CD4-positive, alpha-beta T cell treated with Interleukin-21 for 1 hour (primary cell): ENCODE measurements around the gene ETV4.

ENCODE experiments used
- DNase-seq: peaks from one replicate; pipeline ENCODE4 v3.0.0-alpha.2; 2020

ETV4 gene

GRCh38 chr17:43546319-43547188 is at the start of gene ETV4:
ETV4 (minus strand) TSS chr17:43546340; CDS start chr17:43545617, 723 bp downstream.
- DNase-seq = peak; percentile 91

- no peak for DNase-seq
Measured at GRCh38 chr17:43595466-43595865, 49.3 kb upstream of the ETV4 start.

- no peak for DNase-seq
Measured at GRCh38 chr17:43591779-43592562, 45.8 kb upstream of the ETV4 start.

DNA sequence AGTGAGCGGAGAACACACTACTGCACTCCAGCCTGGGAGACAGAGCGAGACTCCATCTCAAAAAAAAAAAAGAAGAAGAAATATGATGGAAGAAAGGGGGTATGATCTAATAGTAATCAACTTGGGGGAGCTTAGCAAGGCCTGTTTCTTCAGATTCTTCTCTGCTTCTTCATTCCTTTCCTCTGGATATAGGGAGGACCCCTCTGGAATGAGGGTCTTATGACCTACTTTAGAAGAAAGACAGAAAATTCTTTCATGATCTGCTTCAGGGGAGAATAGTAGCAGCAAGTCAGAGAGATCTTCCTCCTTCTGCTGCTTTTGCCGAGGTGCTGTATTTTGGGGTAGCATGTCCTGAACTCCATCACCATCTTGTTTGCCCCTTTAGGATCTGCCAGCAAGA is 44.9 kb upstream of the ETV4 start:
- DNase-seq = no peak

DNA sequence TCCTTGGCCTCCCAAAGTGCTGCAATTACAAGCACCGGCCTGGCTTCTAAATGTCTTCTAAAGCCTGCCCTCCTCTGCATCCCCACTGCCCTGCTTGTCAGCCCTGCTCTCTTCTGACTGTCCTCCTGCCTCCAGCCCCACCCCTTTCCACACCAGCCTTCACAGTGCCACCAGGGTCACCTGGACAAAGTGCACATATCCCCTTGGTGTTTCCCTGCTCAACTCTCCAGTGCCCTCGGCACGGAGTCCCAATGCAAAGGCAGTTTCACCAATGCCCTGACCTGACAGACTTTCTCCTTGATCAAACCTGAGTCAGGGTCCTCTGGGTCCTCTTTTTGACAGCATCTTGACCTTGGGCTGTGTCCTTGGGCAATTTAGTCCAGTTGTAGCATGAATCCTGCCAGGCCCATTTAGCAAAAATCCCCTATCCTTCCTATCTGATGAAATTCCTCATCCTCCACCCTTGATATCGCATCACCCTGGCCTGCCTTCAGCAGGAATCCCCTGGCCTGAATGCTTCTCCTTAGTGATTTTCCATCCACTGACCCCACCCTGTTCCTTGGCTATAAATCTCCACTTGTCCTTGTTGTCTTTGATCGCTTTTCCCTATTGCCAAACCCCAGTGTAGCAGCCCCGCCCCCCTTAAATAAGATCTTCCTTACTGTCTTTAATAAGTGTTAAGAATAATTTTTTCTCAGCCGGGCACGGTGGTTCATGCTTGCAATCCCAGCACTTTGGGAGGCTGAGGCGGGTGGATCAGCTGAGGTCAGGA is 42.7 kb upstream of the ETV4 start:
- DNase-seq = no peak

GRCh38 chr17:43588121-43588520 is 42.0 kb upstream of the ETV4 start:
- no peak for DNase-seq

- no peak for DNase-seq
Measured at GRCh38 chr17:43587647-43588046, 41.5 kb upstream of the ETV4 start.

GRCh38 chr17:43584666-43585102 is 38.5 kb upstream of the ETV4 start:
- no peak for DNase-seq

DNA sequence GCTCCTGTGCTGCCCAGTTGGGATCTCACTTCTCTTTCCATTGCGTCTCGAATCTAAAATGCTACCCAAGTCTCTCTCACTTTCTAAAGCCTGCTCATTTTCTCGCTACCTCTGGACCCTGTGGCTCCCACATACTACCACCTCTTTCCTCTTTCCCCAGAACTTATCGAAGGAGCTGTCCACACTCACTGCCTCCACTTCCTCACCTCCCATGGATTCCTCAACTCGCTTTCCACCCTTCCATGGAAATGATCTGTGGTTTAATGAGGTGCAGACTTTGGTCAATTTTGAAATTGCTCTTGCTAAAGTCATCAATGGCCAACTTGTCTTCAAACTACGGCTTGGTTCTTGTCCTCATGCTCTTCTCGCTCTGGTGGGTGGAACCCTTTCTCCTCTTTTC is 37.2 kb upstream of the ETV4 start:
- DNase-seq = no peak

DNA sequence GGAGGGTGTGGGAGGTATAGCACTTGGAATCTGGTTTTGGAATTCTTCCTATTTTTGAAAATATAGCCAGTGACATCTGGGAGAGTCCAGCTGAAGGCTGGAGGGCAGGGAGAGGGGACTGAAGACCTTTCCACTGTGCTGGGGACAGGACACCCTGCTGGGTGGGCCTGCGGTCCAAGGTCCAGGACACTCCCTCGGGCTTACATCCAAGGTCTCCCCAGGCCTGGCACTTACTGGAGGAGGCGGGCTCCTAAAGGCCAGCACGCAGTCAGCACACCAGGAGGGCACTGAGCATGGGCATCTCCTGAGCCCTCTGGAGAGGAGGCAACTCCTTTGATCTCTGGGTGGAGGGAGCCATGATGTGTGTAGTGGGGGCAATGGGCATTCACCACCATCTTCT is 35.5 kb upstream of the ETV4 start:
- no peak for DNase-seq

- no peak for DNase-seq
Measured at GRCh38 chr17:43581130-43581529, 35.0 kb upstream of the ETV4 start.

DNA sequence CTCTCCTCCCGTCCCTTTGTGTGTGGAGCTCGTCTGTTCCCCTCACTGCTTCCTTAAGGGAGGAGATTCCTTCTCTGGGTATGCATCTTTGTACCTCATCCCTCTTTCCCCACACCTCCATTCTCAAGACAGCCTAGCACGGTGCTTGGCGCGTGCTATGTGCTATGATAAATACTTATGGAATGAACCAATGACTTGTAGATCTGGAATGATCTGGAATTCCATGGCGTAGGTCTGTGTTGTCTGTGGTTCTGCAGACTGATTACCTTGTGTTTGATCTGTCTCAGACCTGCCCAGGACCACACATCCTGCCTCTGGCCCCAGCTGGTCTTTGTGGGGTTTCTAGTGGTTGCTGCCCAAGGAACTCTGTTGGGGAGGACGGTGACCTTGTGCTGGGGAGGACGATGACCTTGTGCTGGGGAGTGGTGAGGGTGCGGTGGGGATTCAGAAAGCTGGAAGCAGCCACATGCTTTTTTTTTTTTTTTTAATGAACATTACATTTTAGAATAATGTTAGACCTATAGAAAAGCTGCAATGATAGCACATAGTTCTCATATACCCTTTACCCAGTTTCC is 33.5 kb upstream of the ETV4 start:
- DNase-seq = no peak

DNA sequence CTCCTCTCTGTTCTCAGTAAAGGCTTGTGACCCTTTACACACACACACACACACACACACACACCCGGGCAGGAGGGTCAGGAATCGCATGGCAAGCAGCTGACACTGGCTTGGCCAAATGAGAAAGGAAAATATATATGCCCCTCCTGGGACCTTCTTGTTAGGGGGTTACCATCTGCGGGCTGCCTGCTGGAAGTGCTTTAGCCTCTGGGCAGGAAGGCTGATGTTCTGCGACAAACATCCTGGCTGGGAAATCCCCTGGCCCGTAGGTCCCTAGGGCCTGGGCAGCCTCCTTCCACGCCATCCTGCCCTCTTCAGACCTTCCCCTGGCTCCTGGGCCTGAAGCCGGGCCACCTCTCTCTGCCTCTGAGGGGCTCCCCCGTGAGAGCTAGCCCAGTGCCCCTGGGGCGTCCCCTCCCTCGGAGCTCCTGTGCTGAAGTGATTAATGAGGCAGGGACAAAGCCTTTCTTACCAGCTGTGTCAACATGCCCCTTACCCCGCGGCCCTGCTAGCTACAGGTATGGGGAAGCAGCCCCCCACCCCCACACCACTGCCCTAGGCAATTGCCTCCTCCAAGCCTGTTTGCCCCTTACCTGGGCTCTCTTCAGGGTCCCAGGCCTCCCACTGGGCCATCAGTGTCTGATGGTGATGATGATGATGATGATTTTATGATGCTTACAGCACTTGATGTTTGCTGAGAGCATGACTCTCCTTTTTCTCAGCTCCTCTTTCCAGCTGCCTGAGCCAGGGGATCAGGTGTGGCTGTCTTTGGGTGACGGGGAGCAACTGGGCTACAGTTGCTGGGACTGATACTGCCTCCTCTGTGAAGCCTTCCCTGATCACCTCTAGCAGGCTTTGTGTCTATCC is 32.8 kb upstream of the ETV4 start:
- peak; percentile 34 for DNase-seq

DNA sequence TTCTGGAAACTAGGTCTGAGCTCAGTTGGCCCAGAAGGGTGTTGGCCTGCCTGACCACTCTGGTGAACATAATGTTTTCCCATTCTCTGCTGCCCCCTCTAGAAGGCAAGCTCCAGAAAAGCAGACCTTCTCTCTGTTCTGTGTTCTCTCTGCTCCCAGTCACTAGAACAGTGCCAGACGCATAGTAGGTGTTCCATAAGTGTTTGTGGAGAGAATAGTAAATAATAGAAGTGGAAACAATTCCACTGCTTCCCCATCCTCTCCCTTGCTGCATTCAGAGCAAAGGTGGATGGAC is 32.2 kb upstream of the ETV4 start:
- DNase-seq = no peak

DNA sequence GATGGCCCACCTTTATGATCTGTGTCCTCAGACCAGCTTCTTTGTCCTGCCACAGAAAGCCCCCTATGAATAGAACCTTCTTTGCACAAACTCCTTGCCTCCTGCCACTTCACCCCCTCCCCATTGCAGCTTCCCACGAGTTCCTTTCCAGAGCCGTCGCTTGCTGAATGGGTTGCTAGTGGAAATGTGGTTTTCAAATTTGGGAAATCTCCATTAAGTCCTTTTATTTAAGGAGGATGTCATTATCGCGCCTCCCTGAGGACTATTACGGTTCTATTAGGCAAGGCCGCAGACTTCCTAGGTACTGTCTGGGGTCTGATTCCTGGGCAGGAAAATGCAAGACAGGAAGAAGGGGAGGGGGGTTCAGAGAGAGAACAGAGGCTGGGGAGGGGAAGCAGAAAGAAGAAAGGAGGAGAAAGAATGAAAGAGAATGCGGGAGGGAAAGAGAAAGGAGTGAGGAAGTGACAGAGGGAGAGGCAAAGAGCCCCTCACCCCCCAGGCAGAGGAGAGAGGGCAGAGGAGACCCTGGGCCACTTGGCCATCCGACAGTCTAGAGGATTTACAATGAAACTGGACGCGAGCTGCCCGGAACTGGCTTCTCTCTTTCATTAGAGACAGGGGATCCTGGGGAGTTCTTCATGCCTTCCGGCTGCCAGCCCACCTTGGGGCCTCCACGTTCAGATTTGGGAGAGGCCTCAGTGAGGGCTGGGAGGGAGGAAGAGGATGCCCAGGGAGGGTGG is 31.7 kb upstream of the ETV4 start:
- DNase-seq = no peak

DNA sequence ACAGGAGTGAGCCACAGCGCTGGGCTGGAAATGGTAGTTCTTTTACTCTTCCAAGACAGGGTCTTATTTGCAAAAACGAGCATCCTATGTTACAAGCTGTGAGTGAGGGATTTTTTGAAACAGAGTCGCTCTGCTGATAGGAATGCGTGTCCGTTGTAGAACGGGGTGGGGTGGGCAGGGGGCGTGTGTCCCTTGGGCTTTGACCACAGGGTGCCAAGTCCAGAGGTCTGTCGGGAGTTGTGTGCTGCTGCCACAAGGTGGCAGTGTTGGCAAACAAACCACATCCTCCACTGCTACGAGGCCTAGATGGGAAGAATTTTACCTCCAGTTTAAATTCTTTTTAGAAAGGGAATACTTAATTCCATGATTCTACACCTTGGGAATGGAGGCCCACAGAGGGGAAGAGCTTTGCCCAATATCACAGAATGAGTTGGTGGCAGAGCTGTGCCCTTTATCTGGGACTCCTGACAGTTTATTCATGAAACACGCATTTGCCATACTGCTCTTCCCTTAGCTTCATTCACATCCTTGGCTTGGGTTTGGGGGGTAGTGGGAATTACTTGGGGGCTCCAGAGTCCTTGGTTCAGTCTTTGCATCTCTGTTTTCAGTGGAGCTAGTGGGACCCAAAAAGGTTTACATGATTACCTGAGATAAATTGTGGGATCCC is 30.6 kb upstream of the ETV4 start:
- peak; percentile 70 for DNase-seq

DNA sequence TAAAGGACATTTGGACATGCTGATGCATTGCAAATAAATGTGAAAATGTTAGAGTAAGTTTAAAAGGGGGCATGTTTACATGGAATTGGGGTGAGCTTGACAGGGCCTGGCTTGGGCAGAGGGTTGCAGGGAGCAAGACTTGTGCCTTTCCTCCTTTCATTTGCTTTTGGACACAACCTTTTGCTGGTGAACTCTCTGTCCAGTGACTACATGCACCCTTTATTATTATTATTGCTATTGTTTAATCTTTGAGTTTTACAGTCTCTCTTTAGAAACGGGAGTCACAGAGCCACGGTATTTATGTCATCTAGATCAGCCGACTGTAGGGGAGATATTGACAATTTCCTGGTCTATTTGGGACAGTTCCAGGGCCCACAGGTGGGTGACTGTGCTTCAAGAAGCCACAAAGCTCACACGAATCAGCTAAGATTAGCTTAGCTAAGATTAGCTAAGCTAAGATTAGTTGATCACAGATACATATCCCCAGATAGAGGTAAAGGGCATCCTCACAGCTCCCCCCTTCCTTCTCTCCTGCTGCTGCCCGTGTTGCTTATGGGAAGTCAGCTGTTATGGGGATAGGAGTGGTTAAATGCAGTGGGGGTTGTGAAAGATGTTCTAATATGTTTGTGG is 28.9 kb upstream of the ETV4 start:
- DNase-seq = no peak

DNA sequence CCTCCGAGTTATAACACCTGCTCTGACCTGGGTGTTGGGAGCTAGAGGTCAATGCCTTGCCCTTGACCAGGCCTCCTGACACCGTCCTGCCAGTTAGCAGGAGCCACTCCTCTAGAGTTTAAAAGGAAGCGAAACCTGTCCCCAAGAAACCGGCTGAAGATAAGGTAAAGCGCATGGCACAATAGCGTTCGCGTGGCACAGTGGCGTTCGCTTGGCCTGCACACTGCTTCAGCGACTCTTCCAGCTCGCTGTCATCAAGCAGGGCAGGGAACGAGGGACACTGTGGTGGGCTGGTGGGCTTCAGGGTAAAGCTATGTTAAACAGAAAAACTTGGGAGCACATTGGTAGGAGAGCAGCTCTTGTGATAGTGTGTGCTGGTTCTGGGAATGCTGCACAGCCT is 28.2 kb upstream of the ETV4 start:
- no peak for DNase-seq

DNA sequence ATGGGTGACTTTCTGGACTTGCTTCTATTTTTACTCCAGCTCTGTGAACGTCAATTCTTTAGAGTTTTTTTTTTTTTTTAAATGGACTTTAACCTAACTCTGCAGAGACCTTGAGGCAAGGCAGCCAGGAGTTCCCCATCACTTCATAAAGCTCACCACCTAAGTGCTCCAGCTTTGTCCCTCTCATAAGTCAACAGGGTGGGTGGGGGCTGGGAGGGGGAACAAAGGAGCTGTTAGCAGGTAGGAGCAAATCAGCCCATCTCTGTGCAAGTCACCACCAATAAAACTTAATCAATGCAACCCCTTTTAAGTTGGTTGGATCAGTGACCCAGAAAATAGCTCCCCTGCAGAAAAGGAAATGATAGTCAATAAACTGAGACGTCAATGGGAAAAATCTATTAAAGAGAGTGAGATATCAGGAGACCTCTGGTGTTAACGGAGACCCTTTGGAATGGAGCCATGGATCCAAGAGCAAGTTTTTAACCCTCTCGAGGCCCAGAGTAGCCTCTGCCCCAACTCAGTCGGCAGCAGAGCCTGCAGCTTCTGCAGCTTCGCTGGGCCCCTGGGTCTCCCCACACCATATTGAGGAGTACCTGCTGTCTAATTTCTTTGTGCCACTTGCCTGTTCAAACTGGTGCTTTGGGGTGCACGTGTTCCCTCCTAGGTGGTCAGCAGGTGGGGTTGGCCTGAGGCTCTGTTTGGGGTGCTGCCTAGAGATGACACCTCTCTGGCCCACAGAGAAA is 27.6 kb upstream of the ETV4 start:
- DNase-seq = no peak
